GM12878 (cell line): ENCODE measurements around the gene OSTC.

Source experiments
- CHD4 ChIP-seq: fragments of 200-600 bp; sonication (generic); IDR thresholded peaks from 2 replicates; pipeline ENCODE4 v1.6.1; 2016; ENCODE audit warnings: mild to moderate bottlenecking
- DPF2 ChIP-seq: fragments of 450-650 bp; IDR thresholded peaks from 2 replicates; pipeline ENCODE4 v1.6.1; 2017; ENCODE audit warnings: mild to moderate bottlenecking
- EP300 ChIP-seq, 2 experiments: fragments of 150-350 bp in 1 of 2; IDR thresholded peaks; 2 replicates each; pipeline ENCODE4 v1.6.1; 2011 to 2012; ENCODE audit warnings: low read depth in 2 of 2, low read length in 2 of 2, borderline replicate concordance in 1 of 2, improper control_type of control experiment in 1 of 2, inconsistent platforms in 1 of 2; ENCODE audit not compliant: control insufficient read depth in 1 of 2
- FOXM1 ChIP-seq: IDR thresholded peaks from 2 replicates; pipeline ENCODE4 v1.6.1; 2012; ENCODE audit warnings: low read depth, mild to moderate bottlenecking, inconsistent platforms, low read length, moderate library complexity
- MEF2A ChIP-seq: IDR thresholded peaks from 2 replicates; pipeline ENCODE4 v1.6.1; 2011; ENCODE audit warnings: low read depth, mild to moderate bottlenecking, low read length, moderate library complexity; ENCODE audit not compliant: insufficient read depth
- NFYB ChIP-seq: IDR thresholded peaks from 2 replicates; pipeline ENCODE4 v1.6.1; 2011; ENCODE audit warnings: low read depth, mild to moderate bottlenecking, low read length, improper control_type of control experiment, moderate library complexity; ENCODE audit not compliant: insufficient read depth
- POLR2AphosphoS5 ChIP-seq: IDR thresholded peaks from 2 replicates; pipeline ENCODE4 v1.6.1; 2011; ENCODE audit warnings: mild to moderate bottlenecking, low read length, inconsistent platforms
- SMC3 ChIP-seq: IDR thresholded peaks from 2 replicates; pipeline ENCODE4 v1.6.1; 2011; ENCODE audit warnings: low read length, improper control_type of control experiment, borderline replicate concordance
- ZSCAN29 ChIP-seq: fragments of 450-650 bp; IDR thresholded peaks from 2 replicates; pipeline ENCODE4 v1.6.1; 2017; ENCODE audit warnings: mild to moderate bottlenecking, moderate library complexity
- TF ChIP-seq, protein P1 (sequence below), 3 experiments: IDR thresholded peaks in 2 of 3; conservative IDR thresholded peaks in 1 of 3; 2 replicates each; pipeline ENCODE4 v1.5.1; 2011; ENCODE audit warnings: low read depth in 3 of 3, low read length in 3 of 3, mild to moderate bottlenecking in 3 of 3, control low read depth in 2 of 3, moderate library complexity in 2 of 3, inconsistent platforms in 1 of 3, mixed read lengths in 1 of 3; ENCODE audit not compliant: control insufficient read depth in 2 of 3, insufficient read depth in 1 of 3; ENCODE audit errors: extremely low read depth in 1 of 3

DNA sequence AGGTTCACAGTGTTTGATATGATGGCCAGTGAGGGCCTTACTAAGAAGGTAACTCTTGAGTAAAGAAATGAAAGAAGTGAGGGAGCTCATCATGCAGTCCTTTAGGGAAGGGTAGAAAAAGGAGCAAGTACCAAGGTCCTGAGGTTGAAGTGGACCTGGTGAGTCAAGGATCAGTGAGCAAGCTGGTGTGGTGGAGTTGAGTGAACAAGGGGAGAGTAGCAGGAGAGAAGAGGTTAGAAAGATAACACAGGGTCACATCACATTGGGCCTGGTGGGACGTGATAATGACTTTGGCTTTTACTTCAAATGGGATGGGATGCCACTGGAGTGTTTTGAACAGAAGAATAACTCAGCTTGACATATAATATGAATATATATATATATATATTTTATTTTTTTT is 44.7 kb downstream of the OSTC start:
- no peak for TF ChIP-seq SMC3
- no peak for TF ChIP-seq FOXM1
- TF ChIP-seq MEF2A: no peak
- TF ChIP-seq EP300 (IDR thresholded peaks at IDR 0.05; ENCODE audit: borderline replicate concordance in 1 of 2, control insufficient read depth in 1 of 2, low read depth in 2 of 2, low read length in 2 of 2): no peak
- no peak for TF ChIP-seq NFYB
- TF ChIP-seq, protein P1, sequence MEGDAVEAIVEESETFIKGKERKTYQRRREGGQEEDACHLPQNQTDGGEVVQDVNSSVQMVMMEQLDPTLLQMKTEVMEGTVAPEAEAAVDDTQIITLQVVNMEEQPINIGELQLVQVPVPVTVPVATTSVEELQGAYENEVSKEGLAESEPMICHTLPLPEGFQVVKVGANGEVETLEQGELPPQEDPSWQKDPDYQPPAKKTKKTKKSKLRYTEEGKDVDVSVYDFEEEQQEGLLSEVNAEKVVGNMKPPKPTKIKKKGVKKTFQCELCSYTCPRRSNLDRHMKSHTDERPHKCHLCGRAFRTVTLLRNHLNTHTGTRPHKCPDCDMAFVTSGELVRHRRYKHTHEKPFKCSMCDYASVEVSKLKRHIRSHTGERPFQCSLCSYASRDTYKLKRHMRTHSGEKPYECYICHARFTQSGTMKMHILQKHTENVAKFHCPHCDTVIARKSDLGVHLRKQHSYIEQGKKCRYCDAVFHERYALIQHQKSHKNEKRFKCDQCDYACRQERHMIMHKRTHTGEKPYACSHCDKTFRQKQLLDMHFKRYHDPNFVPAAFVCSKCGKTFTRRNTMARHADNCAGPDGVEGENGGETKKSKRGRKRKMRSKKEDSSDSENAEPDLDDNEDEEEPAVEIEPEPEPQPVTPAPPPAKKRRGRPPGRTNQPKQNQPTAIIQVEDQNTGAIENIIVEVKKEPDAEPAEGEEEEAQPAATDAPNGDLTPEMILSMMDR (IDR thresholded peaks at IDR 0.05 in 2 of 3, conservative IDR thresholded peaks at IDR 0.05 in 1 of 3; ENCODE audit: control insufficient read depth in 2 of 3, extremely low read depth in 1 of 3, insufficient read depth in 1 of 3, low read depth in 3 of 3, low read length in 3 of 3): no peak
- no peak for TF ChIP-seq DPF2
- TF ChIP-seq CHD4: no peak
- TF ChIP-seq POLR2AphosphoS5: no peak
- TF ChIP-seq ZSCAN29: no peak
